HG02763 (cell line): Measurements from ENCODE around the gene PRAME.
"Not testable (repeated sequence)": the region's sequence is repeated elsewhere in the genome, so short reads cannot be mapped to it uniquely, and the experiment has no call there.

Experiments
- ATAC-seq: cut with Tn5 transposase; IDR thresholded peaks from one replicate; pipeline ENCODE4 v1.9.1; 2021; ENCODE audit warnings: mild to moderate bottlenecking, moderate library complexity; ENCODE audit not compliant: unreplicated experiment

Gene PRAME

GRCh38 chr22:22558972-22559603 is at the start of gene PRAME:
TSS of gene PRAME (minus strand) at chr22:22559265. CDS start at chr22:22556832, 2,433 bp downstream.
- no peak for ATAC-seq

- not testable (repeated sequence) for ATAC-seq
Observed at GRCh38 chr22:22608022-22608421, 49.0 kb upstream of the PRAME start.

GRCh38 chr22:22605074-22605404 is 46.0 kb upstream of the PRAME start:
- ATAC-seq: no peak

- ATAC-seq: no peak
Observed at GRCh38 chr22:22604326-22605073, 45.4 kb upstream of the PRAME start.

- no peak for ATAC-seq
Observed at GRCh38 chr22:22603470-22603947, 44.4 kb upstream of the PRAME start.

GRCh38 chr22:22600531-22601261 is 41.6 kb upstream of the PRAME start:
- no peak for ATAC-seq

GRCh38 chr22:22599248-22599647 is 40.2 kb upstream of the PRAME start:
- no peak for ATAC-seq

GRCh38 chr22:22598144-22598543 is 39.1 kb upstream of the PRAME start:
- ATAC-seq: no peak

- no peak for ATAC-seq
Observed at GRCh38 chr22:22595001-22595835, 36.2 kb upstream of the PRAME start.

GRCh38 chr22:22593964-22594656 is 35.0 kb upstream of the PRAME start:
- no peak for ATAC-seq

GRCh38 chr22:22593250-22593649 is 34.2 kb upstream of the PRAME start:
- ATAC-seq: no peak

- no peak for ATAC-seq
Observed at GRCh38 chr22:22591348-22592299, 32.6 kb upstream of the PRAME start.

GRCh38 chr22:22590136-22590891 is 31.2 kb upstream of the PRAME start:
- no peak for ATAC-seq

GRCh38 chr22:22588485-22589164 is 29.6 kb upstream of the PRAME start:
- no peak for ATAC-seq

GRCh38 chr22:22587577-22588188 is 28.6 kb upstream of the PRAME start:
- no peak for ATAC-seq

- ATAC-seq: no peak
Observed at GRCh38 chr22:22584722-22585121, 25.7 kb upstream of the PRAME start.

- no peak for ATAC-seq
Observed at GRCh38 chr22:22583030-22583429, 24.0 kb upstream of the PRAME start.
